MCF 10A (cell line): ENCODE measurements around the gene IL34. TPM values are rescaled to one million over a fixed set of nuclear protein-coding genes. Genes with fewer than 3 reads are reported as not detected.

Experiments
- BruUV-seq: library from RNA; stranded (reverse); fragments of 400-500 nt; replicated peaks from 2 replicates; lab custom pipeline; 2021; lab: Mats Ljungman, UMichigan
- CTCF ChIA-PET: fragments of 300-600 bp; sonication (Branson Sonifier 250); formaldehyde crosslinking; extraction: SDS; loops from one replicate; lab custom pipeline; 2021; ENCODE audit warnings: antibody characterized with exemption, inconsistent platforms; lab: Yijun Ruan, JAX
- POLR2A ChIA-PET: fragments of 300-600, 350-650 bp; sonication (Branson Sonifier 250); formaldehyde crosslinking; extraction: SDS; loops from one replicate; lab custom pipeline; 2020; ENCODE audit warnings: antibody characterized with exemption, inconsistent platforms; lab: Yijun Ruan, JAX
- DNase-seq: peaks from one replicate; pipeline ENCODE4 v3.0.0-alpha.2; 2018; ENCODE audit not compliant: unreplicated experiment
- H3K27ac Mint-ChIP-seq: one replicate; pipeline ENCODE4 v1.8.0; 2022; ENCODE audit warnings: mild to moderate bottlenecking, low read depth, mixed read lengths; ENCODE audit not compliant: unreplicated experiment
- H3K27me3 Mint-ChIP-seq: one replicate; pipeline ENCODE4 v1.8.0; 2022; ENCODE audit warnings: mixed read lengths; ENCODE audit not compliant: insufficient read depth, unreplicated experiment
- H3K36me3 Mint-ChIP-seq: one replicate; pipeline ENCODE4 v1.8.0; 2022; ENCODE audit warnings: mild to moderate bottlenecking, moderate library complexity, mixed read lengths; ENCODE audit not compliant: insufficient read depth, unreplicated experiment
- H3K4me1 Mint-ChIP-seq: one replicate; pipeline ENCODE4 v1.8.0; 2022; ENCODE audit warnings: mixed read lengths; ENCODE audit not compliant: insufficient read depth, unreplicated experiment
- H3K4me3 Mint-ChIP-seq: one replicate; pipeline ENCODE4 v1.8.0; 2022; ENCODE audit warnings: mild to moderate bottlenecking, moderate library complexity, mixed read lengths; ENCODE audit not compliant: unreplicated experiment
- H3K9me3 Mint-ChIP-seq: one replicate; pipeline ENCODE4 v1.8.0; 2022; ENCODE audit warnings: mixed read lengths; ENCODE audit not compliant: unreplicated experiment
- CTCF ChIP-seq: fragments of 200-600 bp; IDR thresholded peaks from one replicate; pipeline ENCODE4 v1.8.0; 2022; ENCODE audit warnings: antibody characterized with exemption, mild to moderate bottlenecking; ENCODE audit not compliant: unreplicated experiment
- intact Hi-C: fragments of 100-400 bp; cut with micrococcal nuclease; formaldehyde crosslinking; loops from 2 replicates; pipeline ENCODE4 v1.14.1; 2022
- total RNA-seq: library from RNA; stranded (reverse); gene quantifications from 2 replicates; pipeline ENCODE4 v1.2.3, GENCODE V29; 2022

Gene IL34
- total RNA-seq, 1 experiment from 2014 or later: not detected

- intact Hi-C loops: no loop called here
- H3K27me3 Mint-ChIP-seq: no peaks in the 10 kb centered on the region
- CTCF ChIA-PET: interaction anchor here (0.7 to 2.7 kb wide), 2 partner anchors 12 to 71 kb away, joined by 3 to 15 read pairs; no protein-coding TSS in a partner anchor
- H3K36me3 Mint-ChIP-seq: no peaks in the 10 kb centered on the region
- TF ChIP-seq CTCF: no peak
- POLR2A ChIA-PET: interaction anchor here (0.6 to 3.9 kb wide), 2 partner anchors 16 to 49 kb away, joined by 3 to 18 read pairs; no protein-coding TSS in a partner anchor
- no peak for DNase-seq
- peak overlapping the region; percentile 31 for H3K27ac Mint-ChIP-seq
- peaks cover 46% of the 10 kb centered on the region for H3K4me1 Mint-ChIP-seq
- H3K9me3 Mint-ChIP-seq: no peaks in the 10 kb centered on the region
- BruUV-seq: no TSS peak
- H3K4me3 Mint-ChIP-seq: no peak overlapping the region
Observed at GRCh38 chr16:70699696-70700095, 53.3 kb downstream of the IL34 start.

GRCh38 chr16:70700101-70701020, 54.0 kb downstream of the IL34 start:
- no peak for TF ChIP-seq CTCF
- H3K27me3 Mint-ChIP-seq: no peaks in the 10 kb centered on the region
- no peak overlapping the region for H3K4me3 Mint-ChIP-seq
- BruUV-seq: no TSS peak
- no peaks in the 10 kb centered on the region for H3K9me3 Mint-ChIP-seq
- POLR2A ChIA-PET: interaction anchor here (0.6 to 3.9 kb wide), 4 partner anchors 13 to 104 kb away, joined by 3 to 18 read pairs (median 3); no protein-coding TSS in a partner anchor
- H3K4me1 Mint-ChIP-seq: peaks cover 41% of the 10 kb centered on the region
- H3K27ac Mint-ChIP-seq: peak overlapping the region; percentile 88
- no peaks in the 10 kb centered on the region for H3K36me3 Mint-ChIP-seq
- intact Hi-C loops: no loop called here
- CTCF ChIA-PET: interaction anchor here (2.7 kb wide), 1 partner anchor 70 kb away, joined by 15 read pairs; no protein-coding TSS in a partner anchor
- no peak for DNase-seq

- no peak for TF ChIP-seq CTCF
- Mint-ChIP-seq H3K9me3 (no peaks in the 10 kb centered on the region), H3K27me3 (no peaks in the 10 kb centered on the region), H3K4me1 (peaks cover 34% of the 10 kb centered on the region), H3K4me3 (no peak overlapping the region), H3K27ac (peak overlapping the region; percentile 88), H3K36me3 (no peaks in the 10 kb centered on the region)
- CTCF ChIA-PET: interaction anchor here (2.7 kb wide), 1 partner anchor 69 kb away, joined by 15 read pairs; no protein-coding TSS in a partner anchor
- DNase-seq: no peak
- no TSS peak for BruUV-seq
- POLR2A ChIA-PET: interaction anchor here (0.9 to 3.9 kb wide), 2 partner anchors 14 to 104 kb away, joined by 3 to 18 read pairs; no protein-coding TSS in a partner anchor
- intact Hi-C loops: no loop called here
Observed at GRCh38 chr16:70701036-70701435, 54.7 kb downstream of the IL34 start.

GRCh38 chr16:70701596-70701995, 55.2 kb downstream of the IL34 start:
- Mint-ChIP-seq H3K27ac (peak overlapping the region; percentile 88), H3K27me3 (no peaks in the 10 kb centered on the region), H3K4me3 (no peak overlapping the region), H3K4me1 (peaks cover 39% of the 10 kb centered on the region), H3K36me3 (no peaks in the 10 kb centered on the region), H3K9me3 (no peaks in the 10 kb centered on the region)
- ChIA-PET CTCF (interaction anchor here (1.0 to 2.0 kb wide), 3 partner anchors 10 to 70 kb away, joined by 3 to 10 read pairs (median 8); no protein-coding TSS in a partner anchor), POLR2A (interaction anchor here (3.9 kb wide), 1 partner anchor 14 kb away, joined by 18 read pairs; no protein-coding TSS in a partner anchor)
- no peak for DNase-seq
- BruUV-seq: no TSS peak
- intact Hi-C loops: no loop called here
- no peak for TF ChIP-seq CTCF
